Left ventricle myocardium inferior (tissue), 1 donor: ENCODE measurements around the gene ANKMY1. TPM values are rescaled to one million over a fixed set of nuclear protein-coding genes. Genes with fewer than 3 reads are reported as not detected.

Experiments used
- DNase-seq: peaks from one replicate; pipeline ENCODE4 v3.0.0-alpha.2; 2020
- H3K27ac ChIP-seq: fragments of 200-600 bp; replicated peaks from 2 replicates; pipeline ENCODE4 v1.8.0; 2021
- H3K27me3 ChIP-seq: fragments of 200-600 bp; 2 replicates; pipeline ENCODE4 v1.8.0; 2021; ENCODE audit warnings: low read depth
- H3K36me3 ChIP-seq: fragments of 200-600 bp; 2 replicates; pipeline ENCODE4 v1.8.0; 2021
- H3K4me1 ChIP-seq: fragments of 200-600 bp; 2 replicates; pipeline ENCODE4 v1.8.0; 2021
- H3K4me3 ChIP-seq: fragments of 200-600 bp; 2 replicates; pipeline ENCODE4 v1.8.0; 2021; ENCODE audit warnings: mild to moderate bottlenecking, moderate library complexity
- H3K9me3 ChIP-seq: fragments of 200-600 bp; replicated peaks from 2 replicates; pipeline ENCODE4 v1.8.0; 2021
- CTCF ChIP-seq: fragments of 200-600 bp; IDR thresholded peaks from 2 replicates; pipeline ENCODE4 v1.8.0; 2021; ENCODE audit warnings: antibody characterized with exemption, mild to moderate bottlenecking, borderline replicate concordance
- intact Hi-C: fragments of 100-400 bp; cut with micrococcal nuclease; formaldehyde crosslinking; loops from one replicate; pipeline ENCODE4 v1.11.0; 2022
- total RNA-seq: library from RNA; stranded (reverse); fragmentation: NEBNext Ultra II Directional; extraction: Animal tissue kit (Norgen Biotek cat#: 25700); gene quantifications from one replicate; pipeline ENCODE4 v1.2.1, GENCODE V29; 2021
- donor health status: DM: no; HTN: yes; CAD: no; lungs with severe emphysema.

Gene ANKMY1
- total RNA-seq, 1 donor from 2014 or later: 4.0 TPM

GRCh38 chr2:240589375-240589774, 31.6 kb upstream of the ANKMY1 start:
- Histone ChIP-seq H3K36me3 (peaks cover 33% of the 10 kb centered on the region), H3K27me3 (no peaks in the 10 kb centered on the region), H3K4me3 (no peak overlapping the region), H3K27ac (peak overlapping the region; percentile 89), H3K9me3 (no peaks in the 10 kb centered on the region), H3K4me1 (peaks cover 93% of the 10 kb centered on the region)
- intact Hi-C loops: no loop called here
- DNase-seq: no peak
- no peak for TF ChIP-seq CTCF

- H3K27ac ChIP-seq: no peak overlapping the region
- DNase-seq: no peak
- H3K27me3 ChIP-seq: no peaks in the 10 kb centered on the region
- no peaks in the 10 kb centered on the region for H3K9me3 ChIP-seq
- no peak for TF ChIP-seq CTCF
- intact Hi-C loops: no loop called here
- peaks cover 33% of the 10 kb centered on the region for H3K36me3 ChIP-seq
- H3K4me1 ChIP-seq: peaks cover 95% of the 10 kb centered on the region
- no peak overlapping the region for H3K4me3 ChIP-seq
Observed at GRCh38 chr2:240588669-240589068, 30.9 kb upstream of the ANKMY1 start.

GRCh38 chr2:240588006-240588655, 30.3 kb upstream of the ANKMY1 start:
- DNase-seq: no peak
- Histone ChIP-seq H3K9me3 (no peaks in the 10 kb centered on the region), H3K36me3 (peaks cover 33% of the 10 kb centered on the region), H3K27me3 (no peaks in the 10 kb centered on the region), H3K4me3 (peak overlapping the region; percentile 98), H3K4me1 (peaks cover 90% of the 10 kb centered on the region), H3K27ac (peak overlapping the region; percentile 99)
- intact Hi-C loops: no loop called here
- TF ChIP-seq CTCF: no peak

- Histone ChIP-seq H3K4me1 (peaks cover 80% of the 10 kb centered on the region), H3K4me3 (peak overlapping the region; percentile 98), H3K27ac (peak overlapping the region; percentile 99), H3K27me3 (no peaks in the 10 kb centered on the region), H3K9me3 (no peaks in the 10 kb centered on the region), H3K36me3 (peaks cover 28% of the 10 kb centered on the region)
- intact Hi-C loops: no loop called here
- TF ChIP-seq CTCF: no peak
- peak; percentile 36 for DNase-seq
Observed at GRCh38 chr2:240586919-240587800, 29.4 kb upstream of the ANKMY1 start.

GRCh38 chr2:240586198-240586918, 28.6 kb upstream of the ANKMY1 start, which contains the start of gene CAPN10:
Gene CAPN10, plus strand, starts transcription at chr2:240586734. Its CDS starts 178 bp downstream, at chr2:240586912.
- intact Hi-C loops: no loop called here
- DNase-seq: peak; percentile 99
- Histone ChIP-seq H3K36me3 (peaks cover 20% of the 10 kb centered on the region), H3K9me3 (peaks cover 2% of the 10 kb centered on the region), H3K4me1 (peaks cover 72% of the 10 kb centered on the region), H3K27ac (peak within 1 kb of the TSS; percentile 99), H3K27me3 (no peaks in the 10 kb centered on the region), H3K4me3 (peak within 1 kb of the TSS; percentile 98)
- TF ChIP-seq CTCF: no peak
